Panc1 (cell line): ENCODE measurements around the gene SLF2.

Experiments
- POLR2AphosphoS5 ChIP-seq: IDR thresholded peaks from 2 replicates; pipeline ENCODE4 v1.6.1; 2012; ENCODE audit warnings: mild to moderate bottlenecking, low read depth, low read length, moderate library complexity
- TCF7L2 ChIP-seq: IDR thresholded peaks from 2 replicates; pipeline ENCODE4 v1.6.1; 2011; ENCODE audit warnings: mild to moderate bottlenecking, low read depth, low read length, inconsistent platforms
- TF ChIP-seq, protein P1 (sequence below): fragments of 450-650 bp; IDR thresholded peaks from 2 replicates; pipeline ENCODE4 v1.5.1; 2017; ENCODE audit warnings: mild to moderate bottlenecking
- TF ChIP-seq, protein P2 (sequence below), 2 experiments: IDR thresholded peaks; 2 replicates each; pipeline ENCODE4 v1.6.1; 2011 to 2012; ENCODE audit warnings: low read depth in 2 of 2, control low read depth in 1 of 2, low read length in 1 of 2, mild to moderate bottlenecking in 1 of 2, moderate library complexity in 1 of 2; ENCODE audit not compliant: insufficient read depth in 1 of 2

DNA sequence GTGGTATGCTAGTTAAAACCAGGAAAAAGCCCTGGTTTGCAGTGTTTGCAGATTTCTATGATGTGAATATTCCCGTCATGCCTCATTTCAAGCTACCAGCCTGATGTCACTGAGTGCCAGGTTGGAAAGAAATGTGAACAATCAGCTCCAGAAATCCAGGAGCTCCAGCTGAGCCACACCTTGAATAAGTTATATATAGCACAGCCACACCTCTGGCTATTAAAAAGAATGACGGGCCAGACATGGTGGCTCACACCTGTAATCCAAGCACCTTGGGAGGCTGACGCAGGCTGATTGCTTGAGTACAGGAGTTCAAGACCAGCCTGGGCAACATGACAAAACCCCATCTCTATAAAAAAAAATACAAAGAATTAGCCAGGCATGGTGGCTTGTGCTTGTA is 18.7 kb upstream of the SLF2 start:
- TF ChIP-seq, protein P1, sequence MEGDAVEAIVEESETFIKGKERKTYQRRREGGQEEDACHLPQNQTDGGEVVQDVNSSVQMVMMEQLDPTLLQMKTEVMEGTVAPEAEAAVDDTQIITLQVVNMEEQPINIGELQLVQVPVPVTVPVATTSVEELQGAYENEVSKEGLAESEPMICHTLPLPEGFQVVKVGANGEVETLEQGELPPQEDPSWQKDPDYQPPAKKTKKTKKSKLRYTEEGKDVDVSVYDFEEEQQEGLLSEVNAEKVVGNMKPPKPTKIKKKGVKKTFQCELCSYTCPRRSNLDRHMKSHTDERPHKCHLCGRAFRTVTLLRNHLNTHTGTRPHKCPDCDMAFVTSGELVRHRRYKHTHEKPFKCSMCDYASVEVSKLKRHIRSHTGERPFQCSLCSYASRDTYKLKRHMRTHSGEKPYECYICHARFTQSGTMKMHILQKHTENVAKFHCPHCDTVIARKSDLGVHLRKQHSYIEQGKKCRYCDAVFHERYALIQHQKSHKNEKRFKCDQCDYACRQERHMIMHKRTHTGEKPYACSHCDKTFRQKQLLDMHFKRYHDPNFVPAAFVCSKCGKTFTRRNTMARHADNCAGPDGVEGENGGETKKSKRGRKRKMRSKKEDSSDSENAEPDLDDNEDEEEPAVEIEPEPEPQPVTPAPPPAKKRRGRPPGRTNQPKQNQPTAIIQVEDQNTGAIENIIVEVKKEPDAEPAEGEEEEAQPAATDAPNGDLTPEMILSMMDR, result no peak
- TF ChIP-seq, protein P2, sequence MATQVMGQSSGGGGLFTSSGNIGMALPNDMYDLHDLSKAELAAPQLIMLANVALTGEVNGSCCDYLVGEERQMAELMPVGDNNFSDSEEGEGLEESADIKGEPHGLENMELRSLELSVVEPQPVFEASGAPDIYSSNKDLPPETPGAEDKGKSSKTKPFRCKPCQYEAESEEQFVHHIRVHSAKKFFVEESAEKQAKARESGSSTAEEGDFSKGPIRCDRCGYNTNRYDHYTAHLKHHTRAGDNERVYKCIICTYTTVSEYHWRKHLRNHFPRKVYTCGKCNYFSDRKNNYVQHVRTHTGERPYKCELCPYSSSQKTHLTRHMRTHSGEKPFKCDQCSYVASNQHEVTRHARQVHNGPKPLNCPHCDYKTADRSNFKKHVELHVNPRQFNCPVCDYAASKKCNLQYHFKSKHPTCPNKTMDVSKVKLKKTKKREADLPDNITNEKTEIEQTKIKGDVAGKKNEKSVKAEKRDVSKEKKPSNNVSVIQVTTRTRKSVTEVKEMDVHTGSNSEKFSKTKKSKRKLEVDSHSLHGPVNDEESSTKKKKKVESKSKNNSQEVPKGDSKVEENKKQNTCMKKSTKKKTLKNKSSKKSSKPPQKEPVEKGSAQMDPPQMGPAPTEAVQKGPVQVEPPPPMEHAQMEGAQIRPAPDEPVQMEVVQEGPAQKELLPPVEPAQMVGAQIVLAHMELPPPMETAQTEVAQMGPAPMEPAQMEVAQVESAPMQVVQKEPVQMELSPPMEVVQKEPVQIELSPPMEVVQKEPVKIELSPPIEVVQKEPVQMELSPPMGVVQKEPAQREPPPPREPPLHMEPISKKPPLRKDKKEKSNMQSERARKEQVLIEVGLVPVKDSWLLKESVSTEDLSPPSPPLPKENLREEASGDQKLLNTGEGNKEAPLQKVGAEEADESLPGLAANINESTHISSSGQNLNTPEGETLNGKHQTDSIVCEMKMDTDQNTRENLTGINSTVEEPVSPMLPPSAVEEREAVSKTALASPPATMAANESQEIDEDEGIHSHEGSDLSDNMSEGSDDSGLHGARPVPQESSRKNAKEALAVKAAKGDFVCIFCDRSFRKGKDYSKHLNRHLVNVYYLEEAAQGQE (IDR thresholded peaks at IDR 0.05; ENCODE audit: insufficient read depth in 1 of 2, low read depth in 2 of 2, low read length in 1 of 2), result no peak
- TF ChIP-seq TCF7L2 (no peak), POLR2AphosphoS5 (no peak)
